Ectodermal cell (in vitro differentiated cells): ENCODE measurements around the gene ARHGEF28.

ENCODE experiments used
- H3K27ac ChIP-seq: 2 replicates; pipeline ENCODE4 v1.7.0; 2013; ENCODE audit warnings: mild to moderate bottlenecking, low read depth, low read length; ENCODE audit not compliant: insufficient read depth, poor library complexity, severe bottlenecking
- H3K27me3 ChIP-seq: 2 replicates; pipeline ENCODE4 v1.7.0; 2013; ENCODE audit warnings: mild to moderate bottlenecking, low read length; ENCODE audit not compliant: insufficient read depth, control insufficient read depth, poor library complexity, severe bottlenecking
- H3K36me3 ChIP-seq: one replicate; pipeline ENCODE4 v1.7.0; 2013; ENCODE audit warnings: low read length; ENCODE audit not compliant: control insufficient read depth, insufficient read depth
- H3K4me1 ChIP-seq: one replicate; pipeline ENCODE4 v1.7.0; 2013; ENCODE audit warnings: low read length; ENCODE audit not compliant: control insufficient read depth, insufficient read depth
- H3K4me3 ChIP-seq: 2 replicates; pipeline ENCODE4 v1.7.0; 2013; ENCODE audit warnings: low read depth, low read length, control low read depth; ENCODE audit not compliant: insufficient read depth
- H3K9me3 ChIP-seq: 2 replicates; pipeline ENCODE4 v1.7.0; 2013; ENCODE audit warnings: mild to moderate bottlenecking, low read length, moderate library complexity; ENCODE audit not compliant: control insufficient read depth
- WGBS, 2 experiments: methylation state at CpG; one replicate each; pipeline ENCODE4 v1.1.7; 2013; ENCODE audit warnings: missing lambda C conversion rate in 2 of 2; 5-methylcytosine and 5-hydroxymethylcytosine counted together

ARHGEF28 gene

GRCh38 chr5:73838901-73839300 lies 212.9 kb downstream of the ARHGEF28 start:
- Histone ChIP-seq H3K4me3 (no peak overlapping the region), H3K27me3 (no peaks in the 10 kb centered on the region), H3K9me3 (no peaks in the 10 kb centered on the region), H3K4me1 (no peaks in the 10 kb centered on the region), H3K36me3 (no peaks in the 10 kb centered on the region), H3K27ac (no peak overlapping the region)
- 100% methylated on average over 1 of the region's 1 CpG for WGBS, 2 experiments

GRCh38 chr5:73841641-73842040 lies 215.6 kb downstream of the ARHGEF28 start:
- H3K9me3 ChIP-seq = no peaks in the 10 kb centered on the region
- no peak overlapping the region for H3K4me3 ChIP-seq
- no peaks in the 10 kb centered on the region for H3K36me3 ChIP-seq
- H3K27me3 ChIP-seq = no peaks in the 10 kb centered on the region
- H3K4me1 ChIP-seq = no peaks in the 10 kb centered on the region
- H3K27ac ChIP-seq = no peak overlapping the region

GRCh38 chr5:73844165-73844564 lies 218.2 kb downstream of the ARHGEF28 start:
- Histone ChIP-seq H3K36me3 (no peaks in the 10 kb centered on the region), H3K4me3 (no peak overlapping the region), H3K27me3 (no peaks in the 10 kb centered on the region), H3K27ac (no peak overlapping the region), H3K4me1 (no peaks in the 10 kb centered on the region), H3K9me3 (no peaks in the 10 kb centered on the region)
- 86 to 94% methylated on average over 5 of the region's 5 CpGs for WGBS, 2 experiments

GRCh38 chr5:73851471-73852181 lies 225.6 kb downstream of the ARHGEF28 start:
- H3K4me1 ChIP-seq = no peaks in the 10 kb centered on the region
- WGBS, 2 experiments = 43 to 52% methylated on average over 2 of the region's 2 CpGs
- H3K27ac ChIP-seq = no peak overlapping the region

GRCh38 chr5:73853091-73853490 lies 227.1 kb downstream of the ARHGEF28 start:
- no peaks in the 10 kb centered on the region for H3K36me3 ChIP-seq
- 87 to 95% methylated on average over 4 of the region's 4 CpGs for WGBS, 2 experiments
- no peak overlapping the region for H3K4me3 ChIP-seq
- H3K9me3 ChIP-seq = no peaks in the 10 kb centered on the region
- H3K27ac ChIP-seq = no peak overlapping the region
- no peaks in the 10 kb centered on the region for H3K27me3 ChIP-seq
- H3K4me1 ChIP-seq = no peaks in the 10 kb centered on the region

More at GRCh38 chr5:73851471-73852181, 225.6 kb downstream of the ARHGEF28 start:
- Histone ChIP-seq H3K36me3 (no peaks in the 10 kb centered on the region), H3K4me3 (no peak overlapping the region), H3K9me3 (no peaks in the 10 kb centered on the region), H3K27me3 (no peaks in the 10 kb centered on the region)

- no peaks in the 10 kb centered on the region for H3K4me1 ChIP-seq
- H3K27ac ChIP-seq = no peak overlapping the region
- WGBS, 2 experiments = 95 to 100% methylated on average over 4 to 5 of the region's 5 CpGs
- no peaks in the 10 kb centered on the region for H3K36me3 ChIP-seq
- H3K27me3 ChIP-seq = no peaks in the 10 kb centered on the region
- H3K4me3 ChIP-seq = no peak overlapping the region
- no peaks in the 10 kb centered on the region for H3K9me3 ChIP-seq
Observed at GRCh38 chr5:73856997-73857396, 231.0 kb downstream of the ARHGEF28 start.

GRCh38 chr5:73857446-73857845 lies 231.4 kb downstream of the ARHGEF28 start:
- Histone ChIP-seq H3K27me3 (no peaks in the 10 kb centered on the region), H3K27ac (no peak overlapping the region), H3K4me3 (no peak overlapping the region), H3K36me3 (no peaks in the 10 kb centered on the region), H3K4me1 (no peaks in the 10 kb centered on the region), H3K9me3 (no peaks in the 10 kb centered on the region)
- 83% methylated on average over 1 of the region's 3 CpGs; no CpG with 5 or more reads in 1 of the 2 experiments for WGBS, 2 experiments

- 90 to 91% methylated on average over 4 of the region's 4 CpGs for WGBS, 2 experiments
- H3K27ac ChIP-seq = no peak overlapping the region
- no peak overlapping the region for H3K4me3 ChIP-seq
- no peaks in the 10 kb centered on the region for H3K36me3 ChIP-seq
- no peaks in the 10 kb centered on the region for H3K9me3 ChIP-seq
- H3K27me3 ChIP-seq = no peaks in the 10 kb centered on the region
- no peaks in the 10 kb centered on the region for H3K4me1 ChIP-seq
Observed at GRCh38 chr5:73858054-73858453, 232.1 kb downstream of the ARHGEF28 start.

GRCh38 chr5:73858776-73859175 lies 232.8 kb downstream of the ARHGEF28 start:
- Histone ChIP-seq H3K4me1 (no peaks in the 10 kb centered on the region), H3K27ac (no peak overlapping the region), H3K27me3 (no peaks in the 10 kb centered on the region), H3K4me3 (no peak overlapping the region), H3K9me3 (no peaks in the 10 kb centered on the region), H3K36me3 (no peaks in the 10 kb centered on the region)
- 89 to 91% methylated on average over 3 of the region's 3 CpGs for WGBS, 2 experiments

- no peaks in the 10 kb centered on the region for H3K4me1 ChIP-seq
- H3K4me3 ChIP-seq = no peak overlapping the region
- H3K27me3 ChIP-seq = no peaks in the 10 kb centered on the region
- no peaks in the 10 kb centered on the region for H3K9me3 ChIP-seq
- no peaks in the 10 kb centered on the region for H3K36me3 ChIP-seq
- H3K27ac ChIP-seq = no peak overlapping the region
- 92% methylated on average over 5 of the region's 5 CpGs for WGBS, 2 experiments
Observed at GRCh38 chr5:73859696-73860095, 233.7 kb downstream of the ARHGEF28 start.
